Fibroblast of pulmonary artery (primary cell): ENCODE results near the gene SPSB2.

Experiments used
- DNase-seq: peaks from one replicate; pipeline ENCODE4 v3.0.0-alpha.2; 2010; ENCODE audit warnings: low read depth
- H3K4me3 ChIP-seq: replicated peaks from 2 replicates; pipeline ENCODE4 v1.5.1; 2011; ENCODE audit warnings: low read depth, mild to moderate bottlenecking, control low read depth, low read length, moderate library complexity
- TF ChIP-seq, protein P1 (sequence below): IDR thresholded peaks from 2 replicates; pipeline ENCODE4 v1.5.1; 2011; ENCODE audit warnings: mild to moderate bottlenecking, control low read depth, low read length, inconsistent platforms; ENCODE audit errors: missing control alignments

Gene SPSB2

DNA sequence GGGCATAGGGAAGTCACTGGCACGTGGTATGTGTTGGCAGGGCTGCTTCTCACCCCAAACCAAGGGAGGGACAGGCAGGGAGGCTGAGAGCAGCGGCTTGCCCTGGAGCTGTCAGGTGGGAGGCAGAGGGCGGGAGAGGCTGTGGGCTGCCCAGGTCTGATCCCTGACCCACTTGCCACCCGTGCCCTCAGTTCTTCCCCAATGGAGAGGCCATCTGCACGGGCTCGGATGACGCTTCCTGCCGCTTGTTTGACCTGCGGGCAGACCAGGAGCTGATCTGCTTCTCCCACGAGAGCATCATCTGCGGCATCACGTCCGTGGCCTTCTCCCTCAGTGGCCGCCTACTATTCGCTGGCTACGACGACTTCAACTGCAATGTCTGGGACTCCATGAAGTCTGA lies 27.7 kb downstream of the SPSB2 start:
- TF ChIP-seq, protein P1, sequence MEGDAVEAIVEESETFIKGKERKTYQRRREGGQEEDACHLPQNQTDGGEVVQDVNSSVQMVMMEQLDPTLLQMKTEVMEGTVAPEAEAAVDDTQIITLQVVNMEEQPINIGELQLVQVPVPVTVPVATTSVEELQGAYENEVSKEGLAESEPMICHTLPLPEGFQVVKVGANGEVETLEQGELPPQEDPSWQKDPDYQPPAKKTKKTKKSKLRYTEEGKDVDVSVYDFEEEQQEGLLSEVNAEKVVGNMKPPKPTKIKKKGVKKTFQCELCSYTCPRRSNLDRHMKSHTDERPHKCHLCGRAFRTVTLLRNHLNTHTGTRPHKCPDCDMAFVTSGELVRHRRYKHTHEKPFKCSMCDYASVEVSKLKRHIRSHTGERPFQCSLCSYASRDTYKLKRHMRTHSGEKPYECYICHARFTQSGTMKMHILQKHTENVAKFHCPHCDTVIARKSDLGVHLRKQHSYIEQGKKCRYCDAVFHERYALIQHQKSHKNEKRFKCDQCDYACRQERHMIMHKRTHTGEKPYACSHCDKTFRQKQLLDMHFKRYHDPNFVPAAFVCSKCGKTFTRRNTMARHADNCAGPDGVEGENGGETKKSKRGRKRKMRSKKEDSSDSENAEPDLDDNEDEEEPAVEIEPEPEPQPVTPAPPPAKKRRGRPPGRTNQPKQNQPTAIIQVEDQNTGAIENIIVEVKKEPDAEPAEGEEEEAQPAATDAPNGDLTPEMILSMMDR: no peak
- H3K4me3 ChIP-seq: no peak overlapping the region
- DNase-seq: no peak

DNA sequence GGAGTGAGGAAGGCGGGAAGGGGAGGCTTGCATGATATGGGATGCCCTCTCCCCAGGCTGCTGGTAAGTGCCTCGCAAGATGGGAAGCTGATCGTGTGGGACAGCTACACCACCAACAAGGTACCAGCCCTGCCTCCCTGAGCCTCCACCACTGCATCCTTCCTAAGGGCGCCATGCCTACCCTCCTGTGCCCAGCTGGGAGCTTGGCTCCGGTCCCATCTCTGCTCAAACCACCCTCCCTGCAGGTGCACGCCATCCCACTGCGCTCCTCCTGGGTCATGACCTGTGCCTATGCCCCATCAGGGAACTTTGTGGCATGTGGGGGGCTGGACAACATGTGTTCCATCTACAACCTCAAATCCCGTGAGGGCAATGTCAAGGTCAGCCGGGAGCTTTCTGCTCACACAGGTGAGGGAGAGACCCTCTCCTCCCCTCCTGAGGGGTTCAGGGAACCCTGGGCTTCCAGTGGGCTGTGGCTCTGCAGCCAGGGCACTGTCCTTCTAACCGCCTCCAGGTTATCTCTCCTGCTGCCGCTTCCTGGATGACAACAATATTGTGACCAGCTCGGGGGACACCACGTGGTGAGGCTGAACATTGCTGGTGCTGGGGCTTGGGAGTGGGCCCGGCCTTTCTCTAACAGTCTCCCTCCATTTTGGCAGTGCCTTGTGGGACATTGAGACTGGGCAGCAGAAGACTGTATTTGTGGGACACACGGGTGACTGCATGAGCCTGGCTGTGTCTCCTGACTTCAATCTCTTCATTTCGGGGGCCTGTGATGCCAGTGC lies 29.8 kb downstream of the SPSB2 start:
- DNase-seq: no peak
- TF ChIP-seq, protein P1: no peak
- H3K4me3 ChIP-seq: no peak overlapping the region

DNA sequence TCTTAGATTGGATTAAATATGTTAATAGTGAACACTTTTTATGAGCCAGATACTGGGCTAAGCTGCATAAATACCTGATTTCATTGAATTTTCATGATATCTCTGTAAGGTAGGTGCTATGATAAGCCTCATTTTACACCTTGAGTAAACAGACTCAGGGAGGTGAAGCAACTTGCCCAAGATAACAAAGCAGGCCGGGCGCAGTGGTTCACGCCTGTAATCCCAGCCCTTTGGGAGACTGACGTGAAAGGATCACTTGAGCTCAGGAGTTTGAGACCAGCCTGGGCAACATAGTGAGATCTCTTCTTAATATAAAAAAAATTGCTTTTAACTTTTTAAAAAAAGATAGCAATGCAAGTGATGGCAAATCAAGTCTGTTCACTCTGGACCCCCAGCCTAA lies 31.0 kb downstream of the SPSB2 start:
- no peak overlapping the region for H3K4me3 ChIP-seq
- TF ChIP-seq, protein P1: no peak
- DNase-seq: no peak

DNA sequence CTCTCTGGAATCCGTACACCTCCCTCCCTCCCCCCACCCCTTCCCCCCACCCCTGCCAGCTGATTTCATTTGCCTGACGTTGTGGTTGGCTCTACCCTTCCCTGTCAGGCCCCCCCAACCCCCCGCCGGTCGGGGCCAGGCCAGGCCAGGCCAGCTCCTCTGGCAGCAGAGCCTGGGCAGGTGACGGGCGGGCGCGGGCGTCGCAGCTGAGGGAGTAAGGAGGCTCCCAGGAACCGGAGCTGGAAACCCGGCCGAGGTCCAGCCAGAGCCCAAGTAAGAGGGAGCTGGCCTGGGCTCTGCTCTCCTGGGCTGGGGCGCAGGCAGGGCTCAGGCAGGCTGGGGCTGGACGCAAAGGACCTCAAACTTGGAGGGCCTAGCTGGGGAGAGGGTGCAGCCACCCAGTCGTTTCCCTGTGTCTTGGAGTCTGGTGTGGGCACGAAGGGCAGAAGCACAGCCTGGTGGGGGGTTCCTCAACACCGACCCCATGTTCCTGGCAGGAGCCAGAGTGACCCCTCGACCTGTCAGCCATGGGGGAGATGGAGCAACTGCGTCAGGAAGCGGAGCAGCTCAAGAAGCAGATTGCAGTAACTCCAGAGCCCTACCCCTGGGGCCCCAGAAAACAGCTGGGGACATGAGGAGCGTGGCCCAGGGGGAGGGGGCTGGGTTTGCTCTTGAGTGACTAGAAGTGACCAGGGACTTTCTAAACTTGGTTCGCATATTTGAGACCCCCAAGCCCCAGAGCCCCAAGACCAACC lies 32.2 kb downstream of the SPSB2 start, which contains the start of gene GNB3:
Gene GNB3 (plus strand): TSS at position 165 of the 755 bp plus-strand sequence. CDS start 363 bp downstream, at position 528.
- no peak for DNase-seq
- H3K4me3 ChIP-seq: no peak within 1 kb of the TSS
- TF ChIP-seq, protein P1: no peak

DNA sequence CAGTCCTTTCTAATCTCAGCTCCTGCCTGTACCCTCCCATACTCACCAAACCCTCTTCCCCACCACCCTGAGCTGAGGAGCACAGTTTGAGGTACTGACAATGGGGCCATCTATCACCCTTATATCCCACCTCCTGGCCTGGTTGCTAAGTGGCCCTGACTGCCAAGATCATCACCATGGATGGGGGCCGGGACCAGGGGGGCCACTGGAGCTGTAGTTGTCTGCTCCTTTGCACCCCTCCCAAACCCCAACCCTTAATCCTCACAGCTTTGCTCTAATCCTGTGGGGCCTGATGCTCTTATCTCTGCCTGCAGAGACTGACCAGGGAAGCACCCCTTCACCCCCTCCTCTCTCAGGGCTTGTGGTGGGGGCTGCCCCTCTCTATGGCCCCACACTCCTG lies 32.8 kb downstream of the SPSB2 start:
- no peak overlapping the region for H3K4me3 ChIP-seq
- TF ChIP-seq, protein P1: no peak
- DNase-seq: no peak

DNA sequence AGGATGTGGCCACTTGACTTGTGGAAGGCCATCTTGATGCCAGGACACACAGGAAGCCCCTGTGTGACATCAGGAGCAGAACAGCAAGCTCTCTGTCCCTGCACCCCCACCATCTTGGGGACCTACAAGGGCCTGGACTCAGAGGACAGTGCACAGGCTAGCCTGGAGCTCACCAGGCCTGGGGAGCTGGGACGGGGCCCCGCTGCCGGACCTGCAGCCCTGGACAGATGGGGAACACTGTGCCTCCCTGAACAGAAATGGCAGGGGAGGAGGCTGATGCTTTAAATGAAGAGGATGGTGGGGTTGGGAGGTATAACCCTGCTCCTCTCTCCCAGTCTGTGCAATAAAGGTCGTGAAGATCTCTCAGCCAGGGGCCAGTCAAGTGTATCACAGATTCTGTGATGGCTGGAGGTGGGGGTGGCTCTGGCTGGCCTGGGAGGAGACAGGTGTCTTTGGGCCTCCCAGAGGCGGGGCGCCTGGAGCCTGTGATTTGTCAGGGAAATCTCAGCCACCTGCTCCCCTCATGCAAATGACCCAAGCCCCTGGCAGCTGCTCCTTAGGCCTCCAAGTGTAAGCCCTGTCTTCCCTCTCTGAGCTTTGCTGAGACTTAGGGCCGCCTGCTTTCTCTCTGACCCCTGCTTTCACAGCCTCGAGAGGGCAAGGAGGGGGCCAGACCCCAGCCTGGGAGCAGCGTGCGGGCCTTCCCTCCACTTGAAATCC lies 33.5 kb downstream of the SPSB2 start:
- no peak for DNase-seq
- TF ChIP-seq, protein P1: no peak
- no peak overlapping the region for H3K4me3 ChIP-seq
